Measurements from ENCODE around the gene IFI27L1. TPM values are rescaled to one million over a fixed set of nuclear protein-coding genes. Genes with fewer than 3 reads are reported as not detected.

The IFI27L1 gene
- total RNA-seq, 1 donor, result 9.8 TPM

DNA sequence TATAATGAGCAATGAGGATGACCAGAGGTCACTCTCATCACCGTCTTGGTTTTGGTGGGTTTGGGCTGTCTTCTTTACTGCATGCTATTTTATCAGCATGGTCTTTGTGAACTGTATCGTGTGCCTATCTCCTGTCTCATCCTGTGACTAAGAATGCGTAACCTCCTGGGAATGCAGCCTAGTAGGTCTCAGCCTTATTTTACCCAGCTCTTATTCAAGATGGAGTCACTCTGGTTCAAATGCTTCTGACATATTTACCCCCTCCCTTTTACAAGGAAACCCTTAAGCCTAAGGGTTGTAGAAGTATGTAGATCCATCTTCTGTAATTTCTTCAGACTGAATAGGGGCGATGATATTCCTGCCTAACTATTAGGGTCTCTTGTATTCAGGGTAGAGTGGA, 8.4 kb downstream of the IFI27L1 start:
- Histone ChIP-seq H3K36me3 (ENCODE audit: insufficient read depth, low read length) (no peaks in the 10 kb centered on the region), H3K4me1 (ENCODE audit: insufficient read depth, low read length) (peaks cover 18% of the 10 kb centered on the region), H3K27me3 (ENCODE audit: insufficient read depth, low read length) (no peaks in the 10 kb centered on the region), H4K20me1 (ENCODE audit: insufficient read depth, low read length) (no peaks in the 10 kb centered on the region), H3K79me2 (ENCODE audit: insufficient read depth, low read length) (peaks cover 8% of the 10 kb centered on the region), H3K4me2 (ENCODE audit: insufficient read depth, low read length) (no peak overlapping the region), H3K27ac (ENCODE audit: low read depth, low read length) (no peak overlapping the region), H3K4me3 (ENCODE audit: insufficient read depth, low read length) (no peak overlapping the region), H2AFZ (ENCODE audit: low read length) (no peak overlapping the region), H3K9me3 (ENCODE audit: low read depth, low read length) (no peaks in the 10 kb centered on the region)
- TF ChIP-seq, protein P1, sequence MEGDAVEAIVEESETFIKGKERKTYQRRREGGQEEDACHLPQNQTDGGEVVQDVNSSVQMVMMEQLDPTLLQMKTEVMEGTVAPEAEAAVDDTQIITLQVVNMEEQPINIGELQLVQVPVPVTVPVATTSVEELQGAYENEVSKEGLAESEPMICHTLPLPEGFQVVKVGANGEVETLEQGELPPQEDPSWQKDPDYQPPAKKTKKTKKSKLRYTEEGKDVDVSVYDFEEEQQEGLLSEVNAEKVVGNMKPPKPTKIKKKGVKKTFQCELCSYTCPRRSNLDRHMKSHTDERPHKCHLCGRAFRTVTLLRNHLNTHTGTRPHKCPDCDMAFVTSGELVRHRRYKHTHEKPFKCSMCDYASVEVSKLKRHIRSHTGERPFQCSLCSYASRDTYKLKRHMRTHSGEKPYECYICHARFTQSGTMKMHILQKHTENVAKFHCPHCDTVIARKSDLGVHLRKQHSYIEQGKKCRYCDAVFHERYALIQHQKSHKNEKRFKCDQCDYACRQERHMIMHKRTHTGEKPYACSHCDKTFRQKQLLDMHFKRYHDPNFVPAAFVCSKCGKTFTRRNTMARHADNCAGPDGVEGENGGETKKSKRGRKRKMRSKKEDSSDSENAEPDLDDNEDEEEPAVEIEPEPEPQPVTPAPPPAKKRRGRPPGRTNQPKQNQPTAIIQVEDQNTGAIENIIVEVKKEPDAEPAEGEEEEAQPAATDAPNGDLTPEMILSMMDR (IDR thresholded peaks at IDR 0.05; ENCODE audit: extremely low read depth, low read depth, low read length), result no peak
- no peak for DNase-seq (ENCODE audit: insufficient read length, low spot score, missing footprints)

DNA sequence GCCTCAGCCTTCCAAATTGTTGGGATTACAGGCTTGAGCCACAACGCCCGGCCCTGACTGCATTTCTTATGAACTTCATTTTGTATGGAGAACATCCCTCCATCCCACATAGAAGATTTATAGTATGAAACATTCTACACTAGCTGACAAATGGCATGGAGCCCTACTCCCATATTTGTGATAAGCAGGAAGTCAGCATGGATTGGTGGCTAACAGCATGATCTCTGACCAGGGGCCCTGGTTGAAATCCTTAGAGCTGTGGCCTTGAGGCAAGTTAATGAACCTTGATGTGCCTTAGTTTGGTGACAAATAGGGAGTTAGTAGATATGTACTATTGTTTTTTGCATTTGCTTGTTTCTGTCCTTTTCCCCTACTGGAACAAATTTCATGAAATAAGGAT, 12.3 kb downstream of the IFI27L1 start:
- H3K9me3 ChIP-seq (ENCODE audit: low read depth, low read length), result no peaks in the 10 kb centered on the region
- TF ChIP-seq, protein P1 (IDR thresholded peaks at IDR 0.05; ENCODE audit: extremely low read depth, low read depth, low read length), result no peak
- peaks cover 12% of the 10 kb centered on the region for H3K4me1 ChIP-seq (ENCODE audit: insufficient read depth, low read length)
- no peaks in the 10 kb centered on the region for H3K36me3 ChIP-seq (ENCODE audit: insufficient read depth, low read length)
- DNase-seq (ENCODE audit: insufficient read length, low spot score, missing footprints), result no peak
- no peak overlapping the region for H3K4me3 ChIP-seq (ENCODE audit: insufficient read depth, low read length)
- H3K4me2 ChIP-seq (ENCODE audit: insufficient read depth, low read length), result no peak overlapping the region
- peaks cover 2% of the 10 kb centered on the region for H3K79me2 ChIP-seq (ENCODE audit: insufficient read depth, low read length)
- H2AFZ ChIP-seq (ENCODE audit: low read length), result no peak overlapping the region
- H3K27ac ChIP-seq (ENCODE audit: low read depth, low read length), result no peak overlapping the region
- H3K27me3 ChIP-seq (ENCODE audit: insufficient read depth, low read length), result no peaks in the 10 kb centered on the region
- no peaks in the 10 kb centered on the region for H4K20me1 ChIP-seq (ENCODE audit: insufficient read depth, low read length)

DNA sequence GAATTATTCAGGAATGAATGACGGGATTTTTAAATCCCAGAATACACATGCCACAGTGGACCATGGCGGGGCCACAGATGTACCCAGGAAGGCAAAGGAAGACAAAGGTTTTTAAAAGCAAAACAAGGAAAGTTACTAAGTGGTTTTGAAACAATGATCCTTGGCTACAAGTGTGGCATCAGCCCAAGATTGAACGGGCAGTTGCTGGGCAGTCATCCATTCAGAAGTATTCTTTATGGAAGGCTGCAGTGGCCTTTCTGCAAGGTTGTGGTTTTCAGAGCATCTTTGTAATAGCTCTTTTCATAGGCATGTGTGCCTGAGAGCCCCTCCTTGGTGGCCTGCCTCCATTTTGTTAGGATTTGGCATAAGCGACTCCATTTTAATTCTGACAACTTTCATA, 16.0 kb downstream of the IFI27L1 start:
- Histone ChIP-seq H3K36me3 (ENCODE audit: insufficient read depth, low read length) (no peaks in the 10 kb centered on the region), H4K20me1 (ENCODE audit: insufficient read depth, low read length) (no peaks in the 10 kb centered on the region), H3K27me3 (ENCODE audit: insufficient read depth, low read length) (no peaks in the 10 kb centered on the region), H3K79me2 (ENCODE audit: insufficient read depth, low read length) (no peaks in the 10 kb centered on the region), H3K9me3 (ENCODE audit: low read depth, low read length) (no peaks in the 10 kb centered on the region), H3K4me2 (ENCODE audit: insufficient read depth, low read length) (no peak overlapping the region), H2AFZ (ENCODE audit: low read length) (no peak overlapping the region), H3K4me3 (ENCODE audit: insufficient read depth, low read length) (no peak overlapping the region), H3K4me1 (ENCODE audit: insufficient read depth, low read length) (peaks cover 16% of the 10 kb centered on the region), H3K27ac (ENCODE audit: low read depth, low read length) (no peak overlapping the region)
- TF ChIP-seq, protein P1 (IDR thresholded peaks at IDR 0.05; ENCODE audit: extremely low read depth, low read depth, low read length), result no peak
- DNase-seq (ENCODE audit: insufficient read length, low spot score, missing footprints), result no peak

DNA sequence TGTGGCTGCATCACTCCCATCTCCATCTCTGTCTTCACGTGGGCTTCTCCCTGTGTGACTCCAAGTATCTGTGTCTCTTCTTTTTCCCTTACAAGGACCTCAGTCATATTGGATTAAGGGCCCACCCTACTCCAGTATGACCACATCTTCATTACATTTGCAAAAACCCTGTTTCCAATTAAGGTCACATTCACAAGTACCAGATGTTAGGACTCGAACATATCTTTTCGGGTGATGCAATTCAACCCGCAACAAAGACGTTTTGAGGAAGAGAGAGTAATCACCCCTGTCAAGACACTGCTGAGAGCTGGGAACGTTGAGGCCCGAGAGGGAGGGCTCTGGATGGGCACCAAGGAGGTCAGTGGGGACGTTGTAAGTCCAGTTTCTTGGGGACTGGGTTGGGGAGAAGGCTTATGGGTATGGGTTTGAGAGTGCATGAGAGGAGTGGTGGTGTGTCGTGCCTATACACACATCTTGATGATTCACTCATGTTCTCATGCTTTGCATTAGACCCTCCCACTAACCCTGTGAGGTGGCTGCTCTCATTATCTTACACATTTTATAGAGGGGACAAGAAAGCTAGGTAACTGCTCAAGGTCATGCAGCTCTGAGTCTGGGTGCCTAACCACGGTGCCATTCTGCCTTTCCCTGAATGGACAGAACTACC, 17.3 kb downstream of the IFI27L1 start:
- Histone ChIP-seq H3K4me1 (ENCODE audit: insufficient read depth, low read length) (peaks cover 16% of the 10 kb centered on the region), H3K27me3 (ENCODE audit: insufficient read depth, low read length) (no peaks in the 10 kb centered on the region), H3K36me3 (ENCODE audit: insufficient read depth, low read length) (no peaks in the 10 kb centered on the region), H3K4me3 (ENCODE audit: insufficient read depth, low read length) (no peak overlapping the region), H2AFZ (ENCODE audit: low read length) (no peak overlapping the region), H3K4me2 (ENCODE audit: insufficient read depth, low read length) (no peak overlapping the region), H3K79me2 (ENCODE audit: insufficient read depth, low read length) (no peaks in the 10 kb centered on the region), H4K20me1 (ENCODE audit: insufficient read depth, low read length) (no peaks in the 10 kb centered on the region), H3K9me3 (ENCODE audit: low read depth, low read length) (no peaks in the 10 kb centered on the region), H3K27ac (ENCODE audit: low read depth, low read length) (no peak overlapping the region)
- DNase-seq (ENCODE audit: insufficient read length, low spot score, missing footprints), result no peak
- TF ChIP-seq, protein P1 (IDR thresholded peaks at IDR 0.05; ENCODE audit: extremely low read depth, low read depth, low read length), result no peak
